ENCODE data around the gene APBB1. TPM values are rescaled to one million over a fixed set of nuclear protein-coding genes. Genes with fewer than 3 reads are reported as not detected.

Gene APBB1
- total and polyA plus RNA-seq, 10 of the 15 experiments (the other 5 are each of a cell fraction or from before 2014, with no cell fraction given): 0.31 to 10.6 (median 5.4) TPM

DNA sequence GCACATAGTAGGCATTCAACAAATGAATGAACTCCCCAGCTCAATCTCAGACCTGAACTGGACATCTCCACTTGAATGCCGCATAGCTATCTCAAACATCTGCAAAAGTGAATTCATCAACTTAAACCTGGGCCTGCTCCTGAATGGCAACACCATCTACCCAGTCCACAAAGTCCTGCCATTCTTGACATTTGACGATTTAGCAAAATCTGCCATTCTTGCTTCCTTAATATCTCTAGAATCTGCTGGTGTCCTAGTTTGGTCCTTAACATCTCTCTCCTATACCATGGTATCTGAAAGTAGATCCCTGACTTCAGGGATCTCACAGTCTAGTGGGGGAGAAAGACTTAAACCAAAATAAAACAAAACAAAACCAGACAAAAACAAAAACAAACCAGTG, 34.3 kb upstream of the APBB1 start (continued):
- TF ChIP-seq, protein P1, sequence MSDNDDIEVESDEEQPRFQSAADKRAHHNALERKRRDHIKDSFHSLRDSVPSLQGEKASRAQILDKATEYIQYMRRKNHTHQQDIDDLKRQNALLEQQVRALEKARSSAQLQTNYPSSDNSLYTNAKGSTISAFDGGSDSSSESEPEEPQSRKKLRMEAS (IDR thresholded peaks at IDR 0.05; ENCODE audit: low read depth, low read length): no peak

DNA sequence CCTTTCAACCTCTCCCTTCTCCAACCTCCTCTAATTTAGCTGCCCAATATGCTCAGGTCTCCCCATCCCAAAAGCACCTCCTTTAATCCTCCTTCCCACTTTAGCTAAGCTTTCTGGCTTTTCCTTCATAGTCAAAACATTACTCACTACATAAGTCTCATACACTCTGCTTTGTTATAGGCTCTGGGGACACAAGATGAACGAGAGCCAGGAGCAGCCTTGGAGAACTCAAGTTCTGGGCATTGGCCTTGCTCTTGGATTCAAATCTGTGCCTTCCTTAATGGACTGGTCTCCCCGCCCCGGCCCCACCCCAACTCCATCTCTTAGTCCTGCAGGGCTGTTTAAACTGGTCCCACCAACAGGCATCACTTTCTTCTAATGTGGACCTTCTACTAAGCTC, 33.3 kb upstream of the APBB1 start:
- Histone ChIP-seq H2AFZ (ENCODE audit: control insufficient read depth, low read depth, low read length) (no peak overlapping the region), H3K4me1 (ENCODE audit: control insufficient read depth, insufficient read depth, low read length) (no peaks in the 10 kb centered on the region), H3K9ac (ENCODE audit: control insufficient read depth, insufficient read depth, low read length) (no peak overlapping the region), H3K36me3 (ENCODE audit: control insufficient read depth in 2 of 2, insufficient read depth in 2 of 2, low read length in 1 of 2) (no peaks in the 10 kb centered on the region; a peak in 1 of 4 replicates), H3K4me3 (no peak overlapping the region), H4K20me1 (ENCODE audit: control insufficient read depth, insufficient read depth) (no peaks in the 10 kb centered on the region), H3K79me2 (ENCODE audit: control insufficient read depth, insufficient read depth, low read length) (no peaks in the 10 kb centered on the region), H3K9me3 (replicated peaks; ENCODE audit: control insufficient read depth, insufficient read depth, low read length) (no peaks in the 10 kb centered on the region), H3K27me3 (replicated peaks in 1 of 2; ENCODE audit: control insufficient read depth in 2 of 2, insufficient read depth in 2 of 2, low read length in 1 of 2) (no peaks in the 10 kb centered on the region), H3K27ac (ENCODE audit: control insufficient read depth, insufficient read depth) (no peak overlapping the region), H3K4me2 (ENCODE audit: control insufficient read depth, insufficient read depth) (no peak overlapping the region)
- ATAC-seq (no peak), FAIRE-seq (no peak), DNase-seq (ENCODE audit: low read depth, low spot score) (no peak)
- WGBS (ENCODE audit: insufficient coverage, insufficient replicate concordance, low lambda C conversion rate, missing lambda C conversion rate): 63% methylated on average over 3 of the region's 3 CpGs
- ChIA-PET CTCF (interaction anchor here (0.7 to 17.4 kb wide), 4 partner anchors 9 to 79 kb away, joined by 4 to 560 read pairs (median 6); no protein-coding TSS in a partner anchor), POLR2A (no interaction called here), RAD21 (ENCODE audit: unreplicated experiment) (interaction anchor here (1.0 to 1.4 kb wide), 2 partner anchors 9 to 52 kb away, joined by 3 to 8 read pairs; no protein-coding TSS in a partner anchor), SMC1A (ENCODE audit: uncharacterized antibody, unreplicated experiment) (interaction anchor here (0.9 to 2.0 kb wide), 4 partner anchors 9 to 73 kb away, joined by 3 to 6 read pairs (median 3); no protein-coding TSS in a partner anchor)
- no TSS peak for BruUV-seq (replicated peaks)
- intact Hi-C loops (cut with micrococcal nuclease; ENCODE audit: unreplicated experiment): no loop called here
- in situ Hi-C loops (cut with MboI): no loop called here
- TF ChIP-seq, protein P2, sequence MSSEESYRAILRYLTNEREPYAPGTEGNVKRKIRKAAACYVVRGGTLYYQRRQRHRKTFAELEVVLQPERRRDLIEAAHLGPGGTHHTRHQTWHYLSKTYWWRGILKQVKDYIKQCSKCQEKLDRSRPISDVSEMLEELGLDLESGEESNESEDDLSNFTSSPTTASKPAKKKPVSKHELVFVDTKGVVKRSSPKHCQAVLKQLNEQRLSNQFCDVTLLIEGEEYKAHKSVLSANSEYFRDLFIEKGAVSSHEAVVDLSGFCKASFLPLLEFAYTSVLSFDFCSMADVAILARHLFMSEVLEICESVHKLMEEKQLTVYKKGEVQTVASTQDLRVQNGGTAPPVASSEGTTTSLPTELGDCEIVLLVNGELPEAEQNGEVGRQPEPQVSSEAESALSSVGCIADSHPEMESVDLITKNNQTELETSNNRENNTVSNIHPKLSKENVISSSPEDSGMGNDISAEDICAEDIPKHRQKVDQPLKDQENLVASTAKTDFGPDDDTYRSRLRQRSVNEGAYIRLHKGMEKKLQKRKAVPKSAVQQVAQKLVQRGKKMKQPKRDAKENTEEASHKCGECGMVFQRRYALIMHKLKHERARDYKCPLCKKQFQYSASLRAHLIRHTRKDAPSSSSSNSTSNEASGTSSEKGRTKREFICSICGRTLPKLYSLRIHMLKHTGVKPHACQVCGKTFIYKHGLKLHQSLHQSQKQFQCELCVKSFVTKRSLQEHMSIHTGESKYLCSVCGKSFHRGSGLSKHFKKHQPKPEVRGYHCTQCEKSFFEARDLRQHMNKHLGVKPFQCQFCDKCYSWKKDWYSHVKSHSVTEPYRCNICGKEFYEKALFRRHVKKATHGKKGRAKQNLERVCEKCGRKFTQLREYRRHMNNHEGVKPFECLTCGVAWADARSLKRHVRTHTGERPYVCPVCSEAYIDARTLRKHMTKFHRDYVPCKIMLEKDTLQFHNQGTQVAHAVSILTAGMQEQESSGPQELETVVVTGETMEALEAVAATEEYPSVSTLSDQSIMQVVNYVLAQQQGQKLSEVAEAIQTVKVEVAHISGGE (CRISPR knock-in tag; IDR thresholded peaks at IDR 0.05): no peak
- TF ChIP-seq, protein P3, sequence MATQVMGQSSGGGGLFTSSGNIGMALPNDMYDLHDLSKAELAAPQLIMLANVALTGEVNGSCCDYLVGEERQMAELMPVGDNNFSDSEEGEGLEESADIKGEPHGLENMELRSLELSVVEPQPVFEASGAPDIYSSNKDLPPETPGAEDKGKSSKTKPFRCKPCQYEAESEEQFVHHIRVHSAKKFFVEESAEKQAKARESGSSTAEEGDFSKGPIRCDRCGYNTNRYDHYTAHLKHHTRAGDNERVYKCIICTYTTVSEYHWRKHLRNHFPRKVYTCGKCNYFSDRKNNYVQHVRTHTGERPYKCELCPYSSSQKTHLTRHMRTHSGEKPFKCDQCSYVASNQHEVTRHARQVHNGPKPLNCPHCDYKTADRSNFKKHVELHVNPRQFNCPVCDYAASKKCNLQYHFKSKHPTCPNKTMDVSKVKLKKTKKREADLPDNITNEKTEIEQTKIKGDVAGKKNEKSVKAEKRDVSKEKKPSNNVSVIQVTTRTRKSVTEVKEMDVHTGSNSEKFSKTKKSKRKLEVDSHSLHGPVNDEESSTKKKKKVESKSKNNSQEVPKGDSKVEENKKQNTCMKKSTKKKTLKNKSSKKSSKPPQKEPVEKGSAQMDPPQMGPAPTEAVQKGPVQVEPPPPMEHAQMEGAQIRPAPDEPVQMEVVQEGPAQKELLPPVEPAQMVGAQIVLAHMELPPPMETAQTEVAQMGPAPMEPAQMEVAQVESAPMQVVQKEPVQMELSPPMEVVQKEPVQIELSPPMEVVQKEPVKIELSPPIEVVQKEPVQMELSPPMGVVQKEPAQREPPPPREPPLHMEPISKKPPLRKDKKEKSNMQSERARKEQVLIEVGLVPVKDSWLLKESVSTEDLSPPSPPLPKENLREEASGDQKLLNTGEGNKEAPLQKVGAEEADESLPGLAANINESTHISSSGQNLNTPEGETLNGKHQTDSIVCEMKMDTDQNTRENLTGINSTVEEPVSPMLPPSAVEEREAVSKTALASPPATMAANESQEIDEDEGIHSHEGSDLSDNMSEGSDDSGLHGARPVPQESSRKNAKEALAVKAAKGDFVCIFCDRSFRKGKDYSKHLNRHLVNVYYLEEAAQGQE (IDR thresholded peaks at IDR 0.05; ENCODE audit: low read depth, low read length): no peak
- TF ChIP-seq, protein P4, sequence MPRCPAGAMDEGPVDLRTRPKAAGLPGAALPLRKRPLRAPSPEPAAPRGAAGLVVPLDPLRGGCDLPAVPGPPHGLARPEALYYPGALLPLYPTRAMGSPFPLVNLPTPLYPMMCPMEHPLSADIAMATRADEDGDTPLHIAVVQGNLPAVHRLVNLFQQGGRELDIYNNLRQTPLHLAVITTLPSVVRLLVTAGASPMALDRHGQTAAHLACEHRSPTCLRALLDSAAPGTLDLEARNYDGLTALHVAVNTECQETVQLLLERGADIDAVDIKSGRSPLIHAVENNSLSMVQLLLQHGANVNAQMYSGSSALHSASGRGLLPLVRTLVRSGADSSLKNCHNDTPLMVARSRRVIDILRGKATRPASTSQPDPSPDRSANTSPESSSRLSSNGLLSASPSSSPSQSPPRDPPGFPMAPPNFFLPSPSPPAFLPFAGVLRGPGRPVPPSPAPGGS (IDR thresholded peaks at IDR 0.05; ENCODE audit: borderline replicate concordance, insufficient read depth, low read depth, low read length, poor library complexity, severe bottlenecking): no peak
- TF ChIP-seq, protein P5, sequence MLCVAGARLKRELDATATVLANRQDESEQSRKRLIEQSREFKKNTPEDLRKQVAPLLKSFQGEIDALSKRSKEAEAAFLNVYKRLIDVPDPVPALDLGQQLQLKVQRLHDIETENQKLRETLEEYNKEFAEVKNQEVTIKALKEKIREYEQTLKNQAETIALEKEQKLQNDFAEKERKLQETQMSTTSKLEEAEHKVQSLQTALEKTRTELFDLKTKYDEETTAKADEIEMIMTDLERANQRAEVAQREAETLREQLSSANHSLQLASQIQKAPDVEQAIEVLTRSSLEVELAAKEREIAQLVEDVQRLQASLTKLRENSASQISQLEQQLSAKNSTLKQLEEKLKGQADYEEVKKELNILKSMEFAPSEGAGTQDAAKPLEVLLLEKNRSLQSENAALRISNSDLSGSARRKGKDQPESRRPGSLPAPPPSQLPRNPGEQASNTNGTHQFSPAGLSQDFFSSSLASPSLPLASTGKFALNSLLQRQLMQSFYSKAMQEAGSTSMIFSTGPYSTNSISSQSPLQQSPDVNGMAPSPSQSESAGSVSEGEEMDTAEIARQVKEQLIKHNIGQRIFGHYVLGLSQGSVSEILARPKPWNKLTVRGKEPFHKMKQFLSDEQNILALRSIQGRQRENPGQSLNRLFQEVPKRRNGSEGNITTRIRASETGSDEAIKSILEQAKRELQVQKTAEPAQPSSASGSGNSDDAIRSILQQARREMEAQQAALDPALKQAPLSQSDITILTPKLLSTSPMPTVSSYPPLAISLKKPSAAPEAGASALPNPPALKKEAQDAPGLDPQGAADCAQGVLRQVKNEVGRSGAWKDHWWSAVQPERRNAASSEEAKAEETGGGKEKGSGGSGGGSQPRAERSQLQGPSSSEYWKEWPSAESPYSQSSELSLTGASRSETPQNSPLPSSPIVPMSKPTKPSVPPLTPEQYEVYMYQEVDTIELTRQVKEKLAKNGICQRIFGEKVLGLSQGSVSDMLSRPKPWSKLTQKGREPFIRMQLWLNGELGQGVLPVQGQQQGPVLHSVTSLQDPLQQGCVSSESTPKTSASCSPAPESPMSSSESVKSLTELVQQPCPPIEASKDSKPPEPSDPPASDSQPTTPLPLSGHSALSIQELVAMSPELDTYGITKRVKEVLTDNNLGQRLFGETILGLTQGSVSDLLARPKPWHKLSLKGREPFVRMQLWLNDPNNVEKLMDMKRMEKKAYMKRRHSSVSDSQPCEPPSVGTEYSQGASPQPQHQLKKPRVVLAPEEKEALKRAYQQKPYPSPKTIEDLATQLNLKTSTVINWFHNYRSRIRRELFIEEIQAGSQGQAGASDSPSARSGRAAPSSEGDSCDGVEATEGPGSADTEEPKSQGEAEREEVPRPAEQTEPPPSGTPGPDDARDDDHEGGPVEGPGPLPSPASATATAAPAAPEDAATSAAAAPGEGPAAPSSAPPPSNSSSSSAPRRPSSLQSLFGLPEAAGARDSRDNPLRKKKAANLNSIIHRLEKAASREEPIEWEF (IDR thresholded peaks at IDR 0.05; ENCODE audit: insufficient replicate concordance, low read depth, low read length): no peak

All from GM12878 (cell line).